ENCODE results near the gene PTPRK.

PTPRK gene

GRCh38 chr6:128494440-128494839, 26.0 kb downstream of the PTPRK start:
- ChIA-PET POLR2A (no interaction called here), CTCF (interaction anchor here (0.6 kb wide), 2 partner anchors 147 to 659 kb away, joined by 3 read pairs; no protein-coding TSS in a partner anchor)
- no peak for DNase-seq (ENCODE audit: extremely low spot score)
- TF ChIP-seq ARNT (IDR thresholded peaks at IDR 0.05), result no peak
- no peak for TF ChIP-seq ELF4 (IDR thresholded peaks at IDR 0.05)
- TF ChIP-seq L3MBTL2 (conservative IDR thresholded peaks at IDR 0.05), result no peak
- TF ChIP-seq BHLHE40 (IDR thresholded peaks at IDR 0.05; ENCODE audit: borderline replicate concordance), result no peak
- TF ChIP-seq CTBP1 (IDR thresholded peaks at IDR 0.05; ENCODE audit: borderline replicate concordance), result peak; percentile 49; the same call in 1 of the 2 replicates
- peak; percentile 87 for TF ChIP-seq PKNOX1 (IDR thresholded peaks at IDR 0.05)
- peak; percentile 84 for TF ChIP-seq ZNF384 (IDR thresholded peaks at IDR 0.05)

- TF ChIP-seq ELF4 (IDR thresholded peaks at IDR 0.05) (no peak), FOXK2 (IDR thresholded peaks at IDR 0.05) (no peak), BHLHE40 (IDR thresholded peaks at IDR 0.05; ENCODE audit: borderline replicate concordance) (no peak), L3MBTL2 (conservative IDR thresholded peaks at IDR 0.05) (no peak), NFRKB (IDR thresholded peaks at IDR 0.05) (no peak), CTBP1 (IDR thresholded peaks at IDR 0.05; ENCODE audit: borderline replicate concordance) (no peak), FOXA1 (IDR thresholded peaks at IDR 0.05) (no peak), ZNF384 (IDR thresholded peaks at IDR 0.05) (no peak), LEF1 (IDR thresholded peaks at IDR 0.05; ENCODE audit: borderline replicate concordance) (no peak), SP1 (IDR thresholded peaks at IDR 0.05) (no peak), FOXM1 (IDR thresholded peaks at IDR 0.05; ENCODE audit: borderline replicate concordance) (no peak), ARNT (IDR thresholded peaks at IDR 0.05) (no peak), TARDBP (IDR thresholded peaks at IDR 0.05) (no peak), SUZ12 (IDR thresholded peaks at IDR 0.05) (no peak), HDGF (IDR thresholded peaks at IDR 0.05; ENCODE audit: borderline replicate concordance) (no peak), PKNOX1 (IDR thresholded peaks at IDR 0.05) (no peak)
- CTCF ChIA-PET, result interaction anchor here (0.6 kb wide), 3 partner anchors 23 to 659 kb away, joined by 3 read pairs; no protein-coding TSS in a partner anchor
- no peak for DNase-seq (ENCODE audit: extremely low spot score)
- POLR2A ChIA-PET, result no interaction called here
These were observed 26.5 kb downstream of the PTPRK start for GRCh38 chr6:128493877-128494276.

- no peak for DNase-seq (ENCODE audit: extremely low spot score)
- POLR2A ChIA-PET, result no interaction called here
- CTCF ChIA-PET, result no interaction called here
- no peak for TF ChIP-seq L3MBTL2 (conservative IDR thresholded peaks at IDR 0.05)
- no peak for TF ChIP-seq PKNOX1 (IDR thresholded peaks at IDR 0.05)
- TF ChIP-seq HDGF (IDR thresholded peaks at IDR 0.05; ENCODE audit: borderline replicate concordance), result no peak
- TF ChIP-seq LEF1 (IDR thresholded peaks at IDR 0.05; ENCODE audit: borderline replicate concordance), result no peak
- no peak for TF ChIP-seq FOXA1 (IDR thresholded peaks at IDR 0.05)
- TF ChIP-seq FOXK2 (IDR thresholded peaks at IDR 0.05), result no peak
- TF ChIP-seq ARNT (IDR thresholded peaks at IDR 0.05), result no peak
- no peak for TF ChIP-seq ZNF384 (IDR thresholded peaks at IDR 0.05)
- no peak for TF ChIP-seq SP1 (IDR thresholded peaks at IDR 0.05)
- TF ChIP-seq SUZ12 (IDR thresholded peaks at IDR 0.05), result no peak
- no peak for TF ChIP-seq NFRKB (IDR thresholded peaks at IDR 0.05)
- TF ChIP-seq CTBP1 (IDR thresholded peaks at IDR 0.05; ENCODE audit: borderline replicate concordance), result no peak
These were observed 28.0 kb downstream of the PTPRK start for GRCh38 chr6:128492386-128492785.

GRCh38 chr6:128491610-128492206, 28.7 kb downstream of the PTPRK start:
- CTCF ChIA-PET, result no interaction called here
- POLR2A ChIA-PET, result no interaction called here
- no peak for DNase-seq (ENCODE audit: extremely low spot score)

GRCh38 chr6:128491100-128491581, 29.3 kb downstream of the PTPRK start:
- ChIA-PET CTCF (no interaction called here), POLR2A (no interaction called here)
- no peak for TF ChIP-seq NFRKB (IDR thresholded peaks at IDR 0.05)
- TF ChIP-seq ARNT (IDR thresholded peaks at IDR 0.05), result no peak
- no peak for TF ChIP-seq SP1 (IDR thresholded peaks at IDR 0.05)
- no peak for TF ChIP-seq L3MBTL2 (conservative IDR thresholded peaks at IDR 0.05)
- no peak for TF ChIP-seq ZNF384 (IDR thresholded peaks at IDR 0.05)
- TF ChIP-seq ELF4 (IDR thresholded peaks at IDR 0.05), result no peak
- no peak for TF ChIP-seq HDGF (IDR thresholded peaks at IDR 0.05; ENCODE audit: borderline replicate concordance)
- TF ChIP-seq CTBP1 (IDR thresholded peaks at IDR 0.05; ENCODE audit: borderline replicate concordance), result no peak
- TF ChIP-seq PKNOX1 (IDR thresholded peaks at IDR 0.05), result no peak
- no peak for TF ChIP-seq TARDBP (IDR thresholded peaks at IDR 0.05)
- TF ChIP-seq BHLHE40 (IDR thresholded peaks at IDR 0.05; ENCODE audit: borderline replicate concordance), result no peak
- TF ChIP-seq FOXA1 (IDR thresholded peaks at IDR 0.05), result no peak
- no peak for TF ChIP-seq FOXK2 (IDR thresholded peaks at IDR 0.05)
- TF ChIP-seq SUZ12 (IDR thresholded peaks at IDR 0.05), result no peak
- no peak for TF ChIP-seq LEF1 (IDR thresholded peaks at IDR 0.05; ENCODE audit: borderline replicate concordance)
- no peak for TF ChIP-seq FOXM1 (IDR thresholded peaks at IDR 0.05; ENCODE audit: borderline replicate concordance)
- DNase-seq (ENCODE audit: extremely low spot score), result no peak

More at GRCh38 chr6:128491610-128492206, 28.7 kb downstream of the PTPRK start:
- TF ChIP-seq BHLHE40 (IDR thresholded peaks at IDR 0.05; ENCODE audit: borderline replicate concordance) (no peak), LEF1 (IDR thresholded peaks at IDR 0.05; ENCODE audit: borderline replicate concordance) (no peak), CTBP1 (IDR thresholded peaks at IDR 0.05; ENCODE audit: borderline replicate concordance) (no peak), FOXA1 (IDR thresholded peaks at IDR 0.05) (no peak), ARNT (IDR thresholded peaks at IDR 0.05) (no peak), SP1 (IDR thresholded peaks at IDR 0.05) (no peak), NFRKB (IDR thresholded peaks at IDR 0.05) (no peak), L3MBTL2 (conservative IDR thresholded peaks at IDR 0.05) (no peak), HDGF (IDR thresholded peaks at IDR 0.05; ENCODE audit: borderline replicate concordance) (no peak), SUZ12 (IDR thresholded peaks at IDR 0.05) (no peak), FOXM1 (IDR thresholded peaks at IDR 0.05; ENCODE audit: borderline replicate concordance) (no peak), ELF4 (IDR thresholded peaks at IDR 0.05) (no peak)

Measured in HEK293T (cell line).